ENCODE results near the gene HRCT1. TPM values are rescaled to one million over a fixed set of nuclear protein-coding genes. Genes with fewer than 3 reads are reported as not detected.

Gene HRCT1
- total RNA-seq, 1 donor: not detected

GRCh38 chr9:35939679-35940250 lies 33.8 kb downstream of the HRCT1 start:
- Histone ChIP-seq H3K9me3 (ENCODE audit: low read depth, low read length) (no peaks in the 10 kb centered on the region), H3K4me1 (ENCODE audit: insufficient read depth, low read length) (peaks cover 21% of the 10 kb centered on the region), H3K4me3 (ENCODE audit: low read length) (no peak overlapping the region), H3K27me3 (ENCODE audit: insufficient read depth, low read length) (no peaks in the 10 kb centered on the region)

DNA sequence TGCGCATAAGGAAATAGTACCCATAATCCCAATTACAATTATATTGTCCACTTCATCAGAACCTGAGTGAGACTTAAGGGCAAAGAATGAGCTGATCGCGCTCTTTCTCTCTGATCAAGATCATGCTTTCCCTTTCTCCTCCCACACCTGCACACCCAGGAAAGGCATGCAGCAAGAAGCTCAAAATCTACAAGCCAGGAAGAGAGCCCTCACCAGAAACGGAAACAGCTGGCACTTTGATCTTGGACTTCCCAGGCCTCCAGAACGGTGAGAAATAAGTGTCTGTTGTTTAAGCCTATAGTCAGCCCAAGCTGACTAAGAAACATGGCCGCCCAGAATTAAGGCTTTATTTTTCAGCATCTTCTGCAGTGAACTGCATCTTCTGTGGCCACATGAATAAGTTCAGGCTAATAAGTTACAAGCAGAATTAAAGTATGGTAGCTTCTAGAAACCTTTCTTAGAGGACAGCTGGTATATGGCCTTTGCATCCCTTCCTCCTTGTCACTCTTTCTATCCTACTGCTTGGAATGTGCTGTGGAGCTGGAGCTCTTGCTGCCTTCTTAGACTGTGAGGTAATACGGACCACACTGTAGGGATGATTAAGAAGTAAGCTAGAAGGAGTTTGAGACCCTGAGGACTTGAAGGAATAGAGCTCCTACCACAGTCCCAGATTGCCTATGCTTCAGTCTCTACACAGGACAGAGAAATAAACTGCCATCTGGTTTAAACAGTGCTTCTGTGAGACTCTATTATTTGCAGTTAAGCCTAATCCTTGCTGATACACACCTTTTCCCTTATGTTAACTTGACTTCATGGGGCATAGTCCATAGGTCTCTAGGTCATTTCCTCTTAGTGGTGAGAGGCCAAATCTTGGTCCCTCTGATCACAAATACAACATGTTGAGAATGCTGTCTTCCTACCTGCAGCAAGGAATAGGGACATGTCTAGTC lies 34.7 kb downstream of the HRCT1 start:
- H3K4me3 ChIP-seq (ENCODE audit: low read length): no peak overlapping the region
- H3K4me1 ChIP-seq (ENCODE audit: insufficient read depth, low read length): peaks cover 27% of the 10 kb centered on the region
- no peaks in the 10 kb centered on the region for H3K27me3 ChIP-seq (ENCODE audit: insufficient read depth, low read length)
- H3K9me3 ChIP-seq (ENCODE audit: low read depth, low read length): no peaks in the 10 kb centered on the region

GRCh38 chr9:35942286-35942685 lies 36.3 kb downstream of the HRCT1 start:
- Histone ChIP-seq H3K9me3 (ENCODE audit: low read depth, low read length) (no peaks in the 10 kb centered on the region), H3K27me3 (ENCODE audit: insufficient read depth, low read length) (no peaks in the 10 kb centered on the region), H3K4me1 (ENCODE audit: insufficient read depth, low read length) (peaks cover 25% of the 10 kb centered on the region), H3K4me3 (ENCODE audit: low read length) (no peak overlapping the region)

- Histone ChIP-seq H3K27me3 (ENCODE audit: insufficient read depth, low read length) (no peaks in the 10 kb centered on the region), H3K9me3 (ENCODE audit: low read depth, low read length) (no peaks in the 10 kb centered on the region), H3K4me3 (ENCODE audit: low read length) (no peak overlapping the region), H3K4me1 (ENCODE audit: insufficient read depth, low read length) (peaks cover 13% of the 10 kb centered on the region)
Measured at GRCh38 chr9:35944173-35944572, 38.2 kb downstream of the HRCT1 start.

- no peaks in the 10 kb centered on the region for H3K27me3 ChIP-seq (ENCODE audit: insufficient read depth, low read length)
- H3K4me3 ChIP-seq (ENCODE audit: low read length): no peak overlapping the region
- H3K9me3 ChIP-seq (ENCODE audit: low read depth, low read length): no peaks in the 10 kb centered on the region
- peaks cover 13% of the 10 kb centered on the region for H3K4me1 ChIP-seq (ENCODE audit: insufficient read depth, low read length)
Measured at GRCh38 chr9:35944841-35945240, 38.8 kb downstream of the HRCT1 start.

- peaks cover 13% of the 10 kb centered on the region for H3K4me1 ChIP-seq (ENCODE audit: insufficient read depth, low read length)
- H3K4me3 ChIP-seq (ENCODE audit: low read length): no peak overlapping the region
- H3K9me3 ChIP-seq (ENCODE audit: low read depth, low read length): no peaks in the 10 kb centered on the region
- H3K27me3 ChIP-seq (ENCODE audit: insufficient read depth, low read length): no peaks in the 10 kb centered on the region
Measured at GRCh38 chr9:35945341-35946018, 39.5 kb downstream of the HRCT1 start.

- H3K9me3 ChIP-seq (ENCODE audit: low read depth, low read length): no peaks in the 10 kb centered on the region
- no peak overlapping the region for H3K4me3 ChIP-seq (ENCODE audit: low read length)
- H3K27me3 ChIP-seq (ENCODE audit: insufficient read depth, low read length): peaks cover 4% of the 10 kb centered on the region
- H3K4me1 ChIP-seq (ENCODE audit: insufficient read depth, low read length): peaks cover 6% of the 10 kb centered on the region
Measured at GRCh38 chr9:35948451-35948850, 42.4 kb downstream of the HRCT1 start.

DNA sequence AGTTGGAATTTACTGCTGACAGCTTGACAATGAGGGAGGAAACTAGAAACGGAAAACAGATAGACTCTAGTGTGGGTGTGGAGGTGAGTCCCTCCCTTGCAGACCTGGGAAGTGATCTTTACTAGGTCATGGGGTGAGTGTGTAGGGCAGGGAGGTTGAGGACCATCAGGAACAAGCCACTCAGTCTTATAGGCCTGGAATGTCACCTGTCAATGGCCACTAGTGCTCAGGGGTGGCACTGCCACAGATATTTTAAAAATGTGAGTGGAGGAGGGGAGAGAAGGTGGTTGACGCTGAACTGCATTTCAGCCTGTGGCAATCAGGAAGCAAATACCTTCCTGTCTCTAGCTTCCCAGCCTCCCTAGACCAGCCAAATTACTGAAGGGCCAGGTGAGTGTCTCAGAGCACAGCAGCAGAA lies 42.9 kb downstream of the HRCT1 start:
- Histone ChIP-seq H3K4me3 (ENCODE audit: low read length) (no peak overlapping the region), H3K9me3 (ENCODE audit: low read depth, low read length) (no peaks in the 10 kb centered on the region), H3K4me1 (ENCODE audit: insufficient read depth, low read length) (peaks cover 6% of the 10 kb centered on the region), H3K27me3 (ENCODE audit: insufficient read depth, low read length) (peaks cover 8% of the 10 kb centered on the region)

DNA sequence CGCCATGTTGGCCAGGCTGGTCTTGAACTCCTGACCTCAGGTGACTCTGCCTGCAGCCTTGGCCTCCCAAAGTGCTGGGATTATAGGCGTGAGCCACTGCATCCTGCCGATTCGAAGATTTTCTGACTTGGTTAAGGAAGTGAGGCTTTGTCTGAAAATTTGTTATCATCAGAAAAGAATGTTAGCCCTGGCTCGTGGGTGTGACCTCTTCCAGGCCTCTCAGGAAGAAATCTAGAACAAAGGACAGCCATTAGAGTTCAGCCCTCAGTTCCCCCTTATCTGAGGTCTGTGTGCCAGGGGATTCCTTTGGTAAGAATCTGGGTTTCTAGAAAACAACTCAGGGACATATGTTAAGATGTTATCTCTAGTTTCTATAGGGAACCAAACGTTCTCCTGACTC lies 45.7 kb downstream of the HRCT1 start:
- no peaks in the 10 kb centered on the region for H3K9me3 ChIP-seq (ENCODE audit: low read depth, low read length)
- H3K27me3 ChIP-seq (ENCODE audit: insufficient read depth, low read length): peaks cover 11% of the 10 kb centered on the region
- no peaks in the 10 kb centered on the region for H3K4me1 ChIP-seq (ENCODE audit: insufficient read depth, low read length)
- no peak overlapping the region for H3K4me3 ChIP-seq (ENCODE audit: low read length)

- peaks cover 11% of the 10 kb centered on the region for H3K27me3 ChIP-seq (ENCODE audit: insufficient read depth, low read length)
- H3K9me3 ChIP-seq (ENCODE audit: low read depth, low read length): no peaks in the 10 kb centered on the region
- H3K4me3 ChIP-seq (ENCODE audit: low read length): no peak overlapping the region
- no peaks in the 10 kb centered on the region for H3K4me1 ChIP-seq (ENCODE audit: insufficient read depth, low read length)
Measured at GRCh38 chr9:35952526-35953191, 46.7 kb downstream of the HRCT1 start.

DNA sequence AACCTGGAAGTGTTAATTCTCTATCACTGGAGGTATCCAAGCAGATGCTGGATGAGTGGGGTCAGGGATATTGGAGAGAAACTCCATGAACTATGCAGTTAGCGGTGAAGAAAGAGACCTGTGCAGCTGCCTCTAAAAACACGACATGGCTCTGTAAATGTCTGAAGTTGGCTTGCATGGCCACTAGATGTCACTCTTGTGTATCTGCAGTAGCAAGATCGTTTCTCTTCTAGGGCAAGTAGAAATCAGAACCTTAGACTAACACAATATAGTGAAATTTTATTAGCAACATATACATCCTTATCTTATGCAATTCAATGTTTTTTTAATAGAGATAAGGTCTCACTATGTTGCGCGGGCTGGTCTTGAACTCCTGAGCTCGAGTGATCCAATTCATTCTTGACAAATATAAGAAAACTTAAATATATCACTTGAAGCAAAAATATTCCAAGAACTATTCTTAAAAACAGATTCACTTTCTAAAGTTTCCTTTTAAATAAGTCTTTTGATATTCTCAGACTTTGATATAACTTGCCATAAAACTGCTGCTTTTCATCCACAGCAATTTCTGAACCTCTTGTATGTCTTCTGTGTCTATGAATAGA lies 49.0 kb downstream of the HRCT1 start:
- no peaks in the 10 kb centered on the region for H3K9me3 ChIP-seq (ENCODE audit: low read depth, low read length)
- H3K4me1 ChIP-seq (ENCODE audit: insufficient read depth, low read length): no peaks in the 10 kb centered on the region
- H3K27me3 ChIP-seq (ENCODE audit: insufficient read depth, low read length): peaks cover 11% of the 10 kb centered on the region
- H3K4me3 ChIP-seq (ENCODE audit: low read length): no peak overlapping the region

GRCh38 chr9:35956651-35957050 lies 50.6 kb downstream of the HRCT1 start:
- Histone ChIP-seq H3K27me3 (ENCODE audit: insufficient read depth, low read length) (peaks cover 11% of the 10 kb centered on the region), H3K4me1 (ENCODE audit: insufficient read depth, low read length) (no peaks in the 10 kb centered on the region), H3K4me3 (ENCODE audit: low read length) (no peak overlapping the region), H3K9me3 (ENCODE audit: low read depth, low read length) (no peaks in the 10 kb centered on the region)

Data from mononuclear cell (primary cell).